SJCRH30 (cell line): Measurements from ENCODE around the gene ZNF775. TPM values are rescaled to one million over a fixed set of nuclear protein-coding genes. Genes with fewer than 3 reads are reported as not detected.

Source experiments
- DNase-seq, 2 experiments: peaks; one replicate each; pipeline ENCODE4 v3.0.0-alpha.2; 2015 to 2020
- H3K27ac ChIP-seq: fragments of 250-450 bp; sonication (Bioruptor Pico); 2 replicates; pipeline ENCODE4 v1.5.1; 2020; ENCODE audit warnings: mild to moderate bottlenecking, moderate library complexity
- H3K27me3 ChIP-seq: fragments of 250-450 bp; sonication (Bioruptor Pico); 2 replicates; pipeline ENCODE4 v1.5.1; 2020; ENCODE audit warnings: mild to moderate bottlenecking, moderate library complexity
- H3K36me3 ChIP-seq: fragments of 250-450 bp; sonication (Bioruptor Pico); 2 replicates; pipeline ENCODE4 v1.5.1; 2020; ENCODE audit warnings: mild to moderate bottlenecking, moderate library complexity
- H3K4me1 ChIP-seq: fragments of 250-450 bp; sonication (Bioruptor Pico); 2 replicates; pipeline ENCODE4 v1.5.1; 2020; ENCODE audit warnings: mild to moderate bottlenecking, moderate library complexity
- H3K4me3 ChIP-seq: fragments of 250-450 bp; sonication (Bioruptor Pico); 2 replicates; pipeline ENCODE4 v1.5.1; 2020; ENCODE audit warnings: mild to moderate bottlenecking, moderate library complexity
- H3K9me3 ChIP-seq: fragments of 250-450 bp; sonication (Bioruptor Pico); replicated peaks from 2 replicates; pipeline ENCODE4 v1.5.1; 2020; ENCODE audit warnings: mild to moderate bottlenecking, moderate library complexity
- total RNA-seq: library from RNA; depleted of rRNA; stranded (reverse); fragments of >200 nt; shearing (Covaris generic); gene quantifications from 2 replicates; pipeline ENCODE4 v1.2.3, GENCODE V29; 2014

Gene ZNF775
- total RNA-seq, 1 experiment from 2014 or later, result 9.5 TPM

- Histone ChIP-seq H3K4me3 (no peak overlapping the region), H3K9me3 (no peaks in the 10 kb centered on the region), H3K27me3 (no peaks in the 10 kb centered on the region), H3K4me1 (no peaks in the 10 kb centered on the region), H3K36me3 (no peaks in the 10 kb centered on the region), H3K27ac (no peak overlapping the region)
- DNase-seq, result no peak
Observed at GRCh38 chr7:150411606-150412005, 32.5 kb downstream of the ZNF775 start.

GRCh38 chr7:150412016-150412415 lies 32.9 kb downstream of the ZNF775 start:
- Histone ChIP-seq H3K4me1 (no peaks in the 10 kb centered on the region), H3K9me3 (no peaks in the 10 kb centered on the region), H3K27me3 (no peaks in the 10 kb centered on the region), H3K4me3 (no peak overlapping the region), H3K36me3 (no peaks in the 10 kb centered on the region), H3K27ac (no peak overlapping the region)
- no peak for DNase-seq

GRCh38 chr7:150412518-150413488 lies 33.7 kb downstream of the ZNF775 start:
- DNase-seq, result no peak
- Histone ChIP-seq H3K4me3 (no peak overlapping the region), H3K36me3 (no peaks in the 10 kb centered on the region), H3K27me3 (no peaks in the 10 kb centered on the region), H3K27ac (no peak overlapping the region), H3K4me1 (no peaks in the 10 kb centered on the region), H3K9me3 (no peaks in the 10 kb centered on the region)

- H3K27ac ChIP-seq, result no peak overlapping the region
- H3K36me3 ChIP-seq, result no peaks in the 10 kb centered on the region
- H3K4me1 ChIP-seq, result no peaks in the 10 kb centered on the region
- DNase-seq, result no peak
- no peak overlapping the region for H3K4me3 ChIP-seq
- no peaks in the 10 kb centered on the region for H3K9me3 ChIP-seq
- no peaks in the 10 kb centered on the region for H3K27me3 ChIP-seq
Observed at GRCh38 chr7:150413640-150414081, 34.5 kb downstream of the ZNF775 start.

- H3K4me3 ChIP-seq, result no peak overlapping the region
- H3K27ac ChIP-seq, result no peak overlapping the region
- H3K27me3 ChIP-seq, result no peaks in the 10 kb centered on the region
- H3K4me1 ChIP-seq, result no peaks in the 10 kb centered on the region
- no peaks in the 10 kb centered on the region for H3K9me3 ChIP-seq
- no peaks in the 10 kb centered on the region for H3K36me3 ChIP-seq
- no peak for DNase-seq
Observed at GRCh38 chr7:150415161-150416153, 36.3 kb downstream of the ZNF775 start.

- H3K4me1 ChIP-seq, result no peaks in the 10 kb centered on the region
- no peak for DNase-seq
Observed at GRCh38 chr7:150417239-150417638, 38.1 kb downstream of the ZNF775 start.

GRCh38 chr7:150417863-150418262 lies 38.7 kb downstream of the ZNF775 start:
- H3K4me3 ChIP-seq, result no peak overlapping the region
- no peaks in the 10 kb centered on the region for H3K36me3 ChIP-seq
- no peaks in the 10 kb centered on the region for H3K9me3 ChIP-seq
- no peaks in the 10 kb centered on the region for H3K4me1 ChIP-seq
- no peaks in the 10 kb centered on the region for H3K27me3 ChIP-seq
- no peak overlapping the region for H3K27ac ChIP-seq
- DNase-seq, result no peak

More at GRCh38 chr7:150417239-150417638, 38.1 kb downstream of the ZNF775 start:
- no peaks in the 10 kb centered on the region for H3K36me3 ChIP-seq
- H3K9me3 ChIP-seq, result no peaks in the 10 kb centered on the region
- H3K4me3 ChIP-seq, result no peak overlapping the region
- no peaks in the 10 kb centered on the region for H3K27me3 ChIP-seq
- no peak overlapping the region for H3K27ac ChIP-seq

GRCh38 chr7:150420242-150420641 lies 41.1 kb downstream of the ZNF775 start:
- Histone ChIP-seq H3K36me3 (no peaks in the 10 kb centered on the region), H3K4me3 (no peak overlapping the region), H3K27me3 (no peaks in the 10 kb centered on the region), H3K27ac (no peak overlapping the region), H3K4me1 (no peaks in the 10 kb centered on the region), H3K9me3 (no peaks in the 10 kb centered on the region)
- no peak for DNase-seq

GRCh38 chr7:150420987-150421674 lies 42.0 kb downstream of the ZNF775 start:
- no peaks in the 10 kb centered on the region for H3K9me3 ChIP-seq

GRCh38 chr7:150421831-150422230 lies 42.7 kb downstream of the ZNF775 start:
- Histone ChIP-seq H3K36me3 (no peaks in the 10 kb centered on the region), H3K4me1 (no peaks in the 10 kb centered on the region), H3K4me3 (no peak overlapping the region), H3K27ac (no peak overlapping the region), H3K9me3 (no peaks in the 10 kb centered on the region), H3K27me3 (no peaks in the 10 kb centered on the region)
- DNase-seq, result no peak

More at GRCh38 chr7:150420987-150421674, 42.0 kb downstream of the ZNF775 start:
- H3K4me3 ChIP-seq, result no peak overlapping the region
- no peak overlapping the region for H3K27ac ChIP-seq
- no peaks in the 10 kb centered on the region for H3K4me1 ChIP-seq
- peak; percentile 80 to 92 for DNase-seq
- H3K27me3 ChIP-seq, result no peaks in the 10 kb centered on the region
- H3K36me3 ChIP-seq, result no peaks in the 10 kb centered on the region

- Histone ChIP-seq H3K27me3 (no peaks in the 10 kb centered on the region), H3K27ac (no peak overlapping the region), H3K36me3 (no peaks in the 10 kb centered on the region), H3K9me3 (no peaks in the 10 kb centered on the region), H3K4me1 (peaks cover 9% of the 10 kb centered on the region), H3K4me3 (no peak overlapping the region)
- DNase-seq, result no peak
Observed at GRCh38 chr7:150425670-150426069, 46.5 kb downstream of the ZNF775 start.

GRCh38 chr7:150428671-150429451 lies 49.7 kb downstream of the ZNF775 start:
- Histone ChIP-seq H3K4me1 (peaks cover 9% of the 10 kb centered on the region), H3K36me3 (no peaks in the 10 kb centered on the region), H3K27ac (no peak overlapping the region), H3K27me3 (no peaks in the 10 kb centered on the region), H3K4me3 (no peak overlapping the region), H3K9me3 (no peaks in the 10 kb centered on the region)
- peak; percentile 76 to 81 for DNase-seq

GRCh38 chr7:150429699-150430098 lies 50.6 kb downstream of the ZNF775 start:
- H3K9me3 ChIP-seq, result no peaks in the 10 kb centered on the region
- H3K4me1 ChIP-seq, result peaks cover 9% of the 10 kb centered on the region
- H3K27ac ChIP-seq, result no peak overlapping the region
- no peaks in the 10 kb centered on the region for H3K36me3 ChIP-seq
- H3K4me3 ChIP-seq, result no peak overlapping the region
- DNase-seq, result no peak
- H3K27me3 ChIP-seq, result no peaks in the 10 kb centered on the region
